ENCODE data around the gene KIAA1328.

DNA sequence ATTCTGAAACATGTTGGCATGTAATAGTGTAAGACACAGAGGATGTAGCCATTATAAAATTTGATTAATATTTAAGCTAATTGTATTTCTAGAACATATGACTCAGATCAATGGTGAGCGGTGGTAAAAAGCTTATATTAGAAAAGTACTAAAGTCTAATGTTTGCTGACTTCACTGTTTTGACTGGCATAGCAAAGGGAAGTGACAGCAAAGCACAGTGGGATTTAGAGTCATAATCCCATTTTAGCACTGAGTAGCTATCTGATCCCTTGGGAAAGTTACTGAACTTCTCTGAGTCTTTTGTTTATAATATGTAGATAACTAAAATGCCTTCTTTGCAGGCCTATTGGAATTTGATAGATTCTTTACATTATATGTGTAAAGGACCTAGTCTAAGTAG lies 60.4 kb downstream of the KIAA1328 start:
- TF ChIP-seq, protein P1, sequence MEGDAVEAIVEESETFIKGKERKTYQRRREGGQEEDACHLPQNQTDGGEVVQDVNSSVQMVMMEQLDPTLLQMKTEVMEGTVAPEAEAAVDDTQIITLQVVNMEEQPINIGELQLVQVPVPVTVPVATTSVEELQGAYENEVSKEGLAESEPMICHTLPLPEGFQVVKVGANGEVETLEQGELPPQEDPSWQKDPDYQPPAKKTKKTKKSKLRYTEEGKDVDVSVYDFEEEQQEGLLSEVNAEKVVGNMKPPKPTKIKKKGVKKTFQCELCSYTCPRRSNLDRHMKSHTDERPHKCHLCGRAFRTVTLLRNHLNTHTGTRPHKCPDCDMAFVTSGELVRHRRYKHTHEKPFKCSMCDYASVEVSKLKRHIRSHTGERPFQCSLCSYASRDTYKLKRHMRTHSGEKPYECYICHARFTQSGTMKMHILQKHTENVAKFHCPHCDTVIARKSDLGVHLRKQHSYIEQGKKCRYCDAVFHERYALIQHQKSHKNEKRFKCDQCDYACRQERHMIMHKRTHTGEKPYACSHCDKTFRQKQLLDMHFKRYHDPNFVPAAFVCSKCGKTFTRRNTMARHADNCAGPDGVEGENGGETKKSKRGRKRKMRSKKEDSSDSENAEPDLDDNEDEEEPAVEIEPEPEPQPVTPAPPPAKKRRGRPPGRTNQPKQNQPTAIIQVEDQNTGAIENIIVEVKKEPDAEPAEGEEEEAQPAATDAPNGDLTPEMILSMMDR (IDR thresholded peaks at IDR 0.05; ENCODE audit: poor library complexity), result no peak
- TF ChIP-seq EZH2 (IDR thresholded peaks at IDR 0.05; ENCODE audit: borderline replicate concordance), result no peak
